Measurements from ENCODE around the gene LTBP4.

GRCh38 chr19:40608957-40609356, 7.8 kb downstream of the LTBP4 start:
- no peak for TF ChIP-seq CTCF (IDR thresholded peaks at IDR 0.05)
- no peak for TF ChIP-seq EZH2 (IDR thresholded peaks at IDR 0.05; ENCODE audit: borderline replicate concordance, insufficient read depth, low read depth, low read length, poor library complexity, severe bottlenecking)
